ENCODE data around the gene NUDT4.
"Not testable (repeated sequence)": the region's sequence is repeated elsewhere in the genome, so short reads cannot be mapped to it uniquely, and the experiment has no call there.

- not testable (repeated sequence) for TF ChIP-seq POLR2A, CTCF (IDR thresholded peaks at IDR 0.05)
Observed at GRCh38 chr12:93411060-93411459, 33.3 kb downstream of the NUDT4 start.

All from testis (tissue), 2 donors.